SU-DHL-6 (cell line): Measurements from ENCODE around the gene TAMM41.
"Not testable (repeated sequence)": the region's sequence is repeated elsewhere in the genome, so short reads cannot be mapped to it uniquely, and the experiment has no call there.

Source experiments
- H2AFZ ChIP-seq: fragments of 200-600 bp; sonication (generic); 2 replicates; pipeline ENCODE4 v1.6.1; 2014; ENCODE audit warnings: low read depth, mild to moderate bottlenecking, moderate library complexity, mixed read lengths, antibody characterized with exemption, low read length; ENCODE audit not compliant: severe bottlenecking
- H3F3A ChIP-seq: fragments of 200-600 bp; shearing (Covaris generic); 2 replicates; pipeline ENCODE4 v1.6.0; 2016; ENCODE audit warnings: antibody characterized with exemption, mild to moderate bottlenecking; ENCODE audit not compliant: insufficient read depth
- H3K27ac ChIP-seq: fragments of 200-600 bp; sonication (generic); 2 replicates; pipeline ENCODE4 v1.5.1; 2016; ENCODE audit warnings: low read depth, mild to moderate bottlenecking, low read length, moderate library complexity, mixed read lengths
- H3K27me3 ChIP-seq: fragments of 200-600 bp; sonication (generic), shearing (Covaris generic); 2 replicates; pipeline ENCODE4 v1.6.0; 2014; ENCODE audit warnings: mild to moderate bottlenecking, low read length
- H3K36me3 ChIP-seq: fragments of 200-600 bp; sonication (generic); 2 replicates; pipeline ENCODE4 v1.6.1; 2014; ENCODE audit warnings: mild to moderate bottlenecking, low read length, mixed read lengths
- H3K4me2 ChIP-seq: fragments of 300-600, 200-600 bp; shearing (Covaris generic), sonication (generic); 2 replicates; pipeline ENCODE4 v1.6.0; 2014; ENCODE audit warnings: low read length, low read depth, mild to moderate bottlenecking; ENCODE audit not compliant: poor library complexity, severe bottlenecking
- H3K4me3 ChIP-seq: fragments of 200-600 bp; sonication (generic); 2 replicates; pipeline ENCODE4 v1.5.1; 2014; ENCODE audit warnings: antibody characterized with exemption, low read length, mild to moderate bottlenecking, mixed read lengths; ENCODE audit not compliant: insufficient read depth, poor library complexity, severe bottlenecking
- H3K79me2 ChIP-seq: fragments of 200-600 bp; sonication (generic); 2 replicates; pipeline ENCODE4 v1.6.1; 2014; ENCODE audit warnings: mild to moderate bottlenecking, low read length, moderate library complexity; ENCODE audit not compliant: insufficient read depth
- H3K9ac ChIP-seq: fragments of 200-600 bp; sonication (generic); 2 replicates; pipeline ENCODE4 v1.7.0; 2014; ENCODE audit warnings: mild to moderate bottlenecking, low read length
- H3K9me2 ChIP-seq: fragments of 200-600 bp; sonication (generic); replicated peaks from 2 replicates; pipeline ENCODE4 v1.6.1; 2014; ENCODE audit warnings: low read length; ENCODE audit not compliant: insufficient read depth
- H3K9me3 ChIP-seq: fragments of 200-600 bp; sonication (generic); 2 replicates; pipeline ENCODE4 v1.6.1; 2014; ENCODE audit warnings: low read length, mixed read lengths; ENCODE audit not compliant: insufficient read depth
- H4K20me1 ChIP-seq: fragments of 200-600 bp; sonication (generic); 2 replicates; pipeline ENCODE4 v1.6.1; 2014; ENCODE audit warnings: low read depth, mild to moderate bottlenecking, antibody characterized with exemption, low read length, moderate library complexity, mixed read lengths
- EZH2phosphoT487 ChIP-seq: fragments of 200-600 bp; sonication (generic), shearing (Covaris generic); conservative IDR thresholded peaks from 2 replicates; pipeline ENCODE4 v1.6.1; 2018; ENCODE audit warnings: mild to moderate bottlenecking, antibody characterized with exemption, low read length, moderate library complexity, mixed read lengths
- TF ChIP-seq, protein P1 (sequence below): fragments of 200-600 bp; sonication (generic); IDR thresholded peaks from one replicate; pipeline ENCODE4 v1.5.1; 2017; ENCODE audit warnings: antibody characterized with exemption, mild to moderate bottlenecking, low read length, moderate library complexity; ENCODE audit not compliant: insufficient read depth, poor library complexity, severe bottlenecking

TAMM41 gene, protein sequence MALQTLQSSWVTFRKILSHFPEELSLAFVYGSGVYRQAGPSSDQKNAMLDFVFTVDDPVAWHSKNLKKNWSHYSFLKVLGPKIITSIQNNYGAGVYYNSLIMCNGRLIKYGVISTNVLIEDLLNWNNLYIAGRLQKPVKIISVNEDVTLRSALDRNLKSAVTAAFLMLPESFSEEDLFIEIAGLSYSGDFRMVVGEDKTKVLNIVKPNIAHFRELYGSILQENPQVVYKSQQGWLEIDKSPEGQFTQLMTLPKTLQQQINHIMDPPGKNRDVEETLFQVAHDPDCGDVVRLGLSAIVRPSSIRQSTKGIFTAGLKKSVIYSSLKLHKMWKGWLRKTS

DNA sequence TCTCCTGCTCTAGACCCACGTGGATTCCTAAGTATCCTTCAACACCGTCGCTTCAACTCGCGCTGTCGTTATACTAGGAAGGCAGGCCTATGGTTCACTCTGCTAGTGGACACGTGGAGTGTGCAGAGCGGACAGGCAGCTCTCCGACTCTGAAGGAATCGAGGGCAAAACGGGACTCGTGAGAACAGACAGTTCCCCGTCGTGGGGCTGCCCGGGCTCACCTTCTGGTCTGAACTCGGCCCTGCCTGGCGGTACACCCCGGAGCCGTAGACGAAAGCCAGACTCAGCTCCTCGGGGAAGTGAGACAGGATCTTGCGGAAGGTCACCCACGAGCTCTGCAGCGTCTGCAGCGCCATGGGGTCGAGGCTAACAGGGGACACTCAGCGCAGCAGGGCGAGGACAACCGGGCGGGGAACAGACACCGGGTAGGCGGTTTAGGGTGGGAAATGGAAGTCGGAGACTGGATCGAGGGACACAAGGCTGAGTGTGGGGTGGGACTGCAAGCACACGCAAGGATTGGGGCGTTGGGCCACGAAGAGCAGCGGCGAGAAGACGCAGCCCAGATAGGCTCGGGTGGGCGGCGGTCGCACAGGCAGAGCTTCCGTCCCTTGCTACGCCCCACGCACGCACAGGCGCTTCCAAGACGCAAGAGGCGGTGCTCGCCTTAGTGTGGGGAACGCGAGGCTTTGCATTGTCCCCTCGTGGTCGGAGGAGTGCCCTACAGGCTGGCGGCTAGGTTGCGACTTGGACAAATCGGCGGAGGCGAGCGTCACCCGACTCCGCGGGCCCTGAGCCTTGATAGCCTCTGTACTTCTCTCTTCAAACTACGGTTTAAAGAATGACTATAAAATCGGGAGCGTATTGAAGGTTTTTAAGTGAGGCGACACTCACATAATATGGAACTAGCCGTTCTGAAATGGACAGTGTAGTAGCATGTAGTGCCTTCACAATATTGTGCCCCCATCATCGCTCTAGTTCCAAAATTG is at the start of gene TAMM41:
Gene TAMM41, minus strand, starts transcription at position 605 of the 986 bp plus-strand sequence. Its CDS starts 249 bp downstream, at position 356.
- H3K9me2 ChIP-seq = no peaks in the 10 kb centered on the region

DNA sequence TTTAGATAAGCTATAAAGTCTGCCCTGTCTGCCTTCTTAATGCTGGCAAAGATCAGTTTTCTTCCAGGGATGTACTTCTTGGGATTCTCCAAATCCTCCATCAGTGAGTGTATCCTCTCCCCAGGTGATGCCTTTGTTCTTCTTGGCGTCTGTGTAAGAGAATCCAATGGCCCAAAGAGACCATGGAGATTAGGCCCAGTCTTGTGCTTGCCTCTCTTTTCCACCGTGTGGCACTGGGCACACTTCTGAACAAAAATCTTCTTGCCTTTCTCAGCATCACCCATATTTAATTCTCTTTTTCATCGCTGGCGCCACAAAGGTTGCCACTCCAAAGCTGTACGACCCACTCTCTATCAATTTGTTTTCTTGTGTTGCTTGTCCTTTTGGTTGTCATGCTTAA is 32.2 kb upstream of the TAMM41 start:
- Histone ChIP-seq H3K9me3 (no peaks in the 10 kb centered on the region), H3F3A (no peaks in the 10 kb centered on the region), H3K9me2 (no peaks in the 10 kb centered on the region), H3K27me3 (no peaks in the 10 kb centered on the region), H3K4me2 (no peak overlapping the region), H3K4me3 (no peak overlapping the region), H2AFZ (no peak overlapping the region), H3K36me3 (no peaks in the 10 kb centered on the region), H3K79me2 (no peaks in the 10 kb centered on the region), H3K27ac (no peak overlapping the region), H3K9ac (no peak overlapping the region), H4K20me1 (no peaks in the 10 kb centered on the region)
- TF ChIP-seq EZH2phosphoT487 = no peak
- TF ChIP-seq, protein P1, sequence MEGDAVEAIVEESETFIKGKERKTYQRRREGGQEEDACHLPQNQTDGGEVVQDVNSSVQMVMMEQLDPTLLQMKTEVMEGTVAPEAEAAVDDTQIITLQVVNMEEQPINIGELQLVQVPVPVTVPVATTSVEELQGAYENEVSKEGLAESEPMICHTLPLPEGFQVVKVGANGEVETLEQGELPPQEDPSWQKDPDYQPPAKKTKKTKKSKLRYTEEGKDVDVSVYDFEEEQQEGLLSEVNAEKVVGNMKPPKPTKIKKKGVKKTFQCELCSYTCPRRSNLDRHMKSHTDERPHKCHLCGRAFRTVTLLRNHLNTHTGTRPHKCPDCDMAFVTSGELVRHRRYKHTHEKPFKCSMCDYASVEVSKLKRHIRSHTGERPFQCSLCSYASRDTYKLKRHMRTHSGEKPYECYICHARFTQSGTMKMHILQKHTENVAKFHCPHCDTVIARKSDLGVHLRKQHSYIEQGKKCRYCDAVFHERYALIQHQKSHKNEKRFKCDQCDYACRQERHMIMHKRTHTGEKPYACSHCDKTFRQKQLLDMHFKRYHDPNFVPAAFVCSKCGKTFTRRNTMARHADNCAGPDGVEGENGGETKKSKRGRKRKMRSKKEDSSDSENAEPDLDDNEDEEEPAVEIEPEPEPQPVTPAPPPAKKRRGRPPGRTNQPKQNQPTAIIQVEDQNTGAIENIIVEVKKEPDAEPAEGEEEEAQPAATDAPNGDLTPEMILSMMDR = no peak

More for the DNA sequence above, at the start of gene TAMM41:
- Histone ChIP-seq H3K9ac (peak within 1 kb of the TSS; percentile 92), H3K36me3 (peaks cover 3% of the 10 kb centered on the region), H2AFZ (peak within 1 kb of the TSS; percentile 90), H3F3A (no peaks in the 10 kb centered on the region), H3K27me3 (no peaks in the 10 kb centered on the region), H3K27ac (peak within 1 kb of the TSS; percentile 26), H3K4me2 (peak within 1 kb of the TSS; percentile 93), H4K20me1 (no peaks in the 10 kb centered on the region), H3K9me3 (no peaks in the 10 kb centered on the region), H3K4me3 (peak within 1 kb of the TSS; percentile 98), H3K79me2 (peaks cover 28% of the 10 kb centered on the region)
- TF ChIP-seq, protein P1 = peak; percentile 60
- TF ChIP-seq EZH2phosphoT487 = no peak

DNA sequence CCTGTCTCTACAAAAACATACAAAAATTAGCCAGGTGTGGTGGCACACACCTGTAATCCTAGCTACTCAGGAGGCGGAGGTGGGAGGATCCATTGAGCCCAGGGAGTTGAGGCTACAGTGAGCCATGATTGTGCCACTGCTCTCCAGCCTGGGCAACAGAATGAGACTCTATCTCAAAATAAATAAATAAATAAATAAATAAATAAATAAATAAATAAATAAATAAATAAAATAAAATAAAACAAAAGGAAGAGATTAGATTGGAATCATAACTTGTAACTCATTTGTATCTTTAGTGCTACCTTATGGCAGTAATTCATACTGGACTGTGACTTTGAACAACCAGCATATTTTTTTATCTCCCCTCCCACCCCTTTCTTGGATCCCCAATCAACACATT is 28.0 kb upstream of the TAMM41 start:
- H3K9ac ChIP-seq, H3K27me3 ChIP-seq, H2AFZ ChIP-seq, H3K36me3 ChIP-seq, H3K79me2 ChIP-seq, H3K4me2 ChIP-seq, H3K9me3 ChIP-seq, H3K9me2 ChIP-seq, H3K4me3 ChIP-seq, H4K20me1 ChIP-seq, H3K27ac ChIP-seq, H3F3A ChIP-seq: not testable (repeated sequence)

DNA sequence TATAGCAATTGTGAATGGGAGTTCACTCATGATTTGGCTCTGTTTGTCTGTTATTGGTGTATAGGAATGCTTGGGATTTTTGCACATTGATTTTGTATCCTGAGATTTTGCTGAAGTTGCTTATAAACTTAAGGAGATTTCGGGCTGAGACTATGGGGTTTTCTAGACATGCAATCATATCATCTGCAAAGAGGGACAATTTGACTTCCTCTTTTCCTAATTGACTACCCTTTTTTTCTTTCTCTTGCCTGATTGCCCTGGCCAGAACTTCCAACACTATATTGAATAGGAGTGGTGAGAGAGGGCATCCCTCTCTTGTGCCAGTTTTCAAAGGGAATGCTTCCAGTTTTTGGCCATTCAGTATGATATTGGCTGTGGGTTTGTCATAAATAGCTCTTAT is 17.1 kb upstream of the TAMM41 start:
- not testable (repeated sequence) for H3K9ac ChIP-seq, H3K9me3 ChIP-seq, H3K4me3 ChIP-seq, H4K20me1 ChIP-seq, H3K27ac ChIP-seq, H3K79me2 ChIP-seq, H3K4me2 ChIP-seq, H3K9me2 ChIP-seq, H3K36me3 ChIP-seq, H3F3A ChIP-seq, H3K27me3 ChIP-seq, H2AFZ ChIP-seq

DNA sequence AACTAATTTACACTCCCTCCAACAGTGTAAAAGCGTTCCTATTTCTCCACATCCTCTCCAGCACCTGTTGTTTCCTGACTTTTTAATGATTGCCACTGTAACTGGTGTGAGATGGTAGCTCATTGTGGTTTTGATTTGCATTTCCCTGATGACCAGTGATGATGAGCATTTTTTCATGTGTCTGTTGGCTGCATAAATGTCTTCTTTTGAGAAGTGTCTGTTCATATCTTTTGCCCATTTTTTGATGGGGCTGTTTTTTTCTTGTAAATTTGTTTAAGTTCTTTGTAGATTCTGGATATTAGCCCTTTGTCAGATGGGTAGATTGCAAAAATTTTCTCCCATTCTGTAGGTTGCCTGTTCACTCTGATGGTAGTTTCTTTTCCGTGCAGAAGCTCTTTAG is 15.9 kb upstream of the TAMM41 start:
- not testable (repeated sequence) for H3K27ac ChIP-seq, H3K9ac ChIP-seq, H2AFZ ChIP-seq, H3K4me2 ChIP-seq, H4K20me1 ChIP-seq, H3K27me3 ChIP-seq, H3K36me3 ChIP-seq, H3K9me2 ChIP-seq, H3F3A ChIP-seq, H3K79me2 ChIP-seq, H3K4me3 ChIP-seq, H3K9me3 ChIP-seq

DNA sequence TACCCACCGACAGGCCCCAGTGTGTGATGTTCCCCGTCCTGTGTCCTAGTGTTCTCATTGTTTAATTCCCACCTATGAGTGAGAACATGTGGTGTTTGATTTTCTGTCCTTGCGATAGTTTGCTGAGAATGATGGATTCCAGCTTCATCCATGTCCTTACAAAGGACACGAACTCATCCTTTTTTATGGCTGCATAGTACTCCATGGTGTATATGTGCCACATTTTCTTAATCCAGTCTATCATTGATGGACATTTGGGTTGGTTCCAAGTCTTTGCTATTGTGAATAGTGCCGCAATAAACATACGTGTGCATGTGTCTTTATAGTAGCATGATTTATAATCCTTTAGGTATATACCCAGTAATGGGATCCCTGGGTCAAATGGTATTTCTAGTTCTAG is 15.5 kb upstream of the TAMM41 start:
- not testable (repeated sequence) for H3K9me2 ChIP-seq, H3K36me3 ChIP-seq, H3K9ac ChIP-seq, H3K27ac ChIP-seq, H2AFZ ChIP-seq, H3F3A ChIP-seq, H3K4me2 ChIP-seq, H3K9me3 ChIP-seq, H3K79me2 ChIP-seq, H3K4me3 ChIP-seq, H4K20me1 ChIP-seq, H3K27me3 ChIP-seq
